Raji (cell line): ENCODE measurements around the gene FAM3B.

Experiments used
- POLR2A ChIP-seq: IDR thresholded peaks from 2 replicates; pipeline ENCODE4 v1.6.1; 2011; ENCODE audit warnings: low read depth, low read length, control low read depth; ENCODE audit not compliant: insufficient read depth

Gene FAM3B

GRCh38 chr21:41338455-41338854 lies 21.9 kb downstream of the FAM3B start:
- TF ChIP-seq POLR2A: no peak

- TF ChIP-seq POLR2A: no peak
Observed at GRCh38 chr21:41342035-41342434, 25.4 kb downstream of the FAM3B start.

- TF ChIP-seq POLR2A: no peak
Observed at GRCh38 chr21:41344146-41344545, 27.5 kb downstream of the FAM3B start.

GRCh38 chr21:41345356-41345755 lies 28.8 kb downstream of the FAM3B start:
- no peak for TF ChIP-seq POLR2A

GRCh38 chr21:41345934-41346685 lies 29.5 kb downstream of the FAM3B start:
- TF ChIP-seq POLR2A: no peak

- TF ChIP-seq POLR2A: no peak
Observed at GRCh38 chr21:41346758-41347157, 30.2 kb downstream of the FAM3B start.

- no peak for TF ChIP-seq POLR2A
Observed at GRCh38 chr21:41348434-41348833, 31.8 kb downstream of the FAM3B start.

- no peak for TF ChIP-seq POLR2A
Observed at GRCh38 chr21:41349126-41349525, 32.5 kb downstream of the FAM3B start.

- no peak for TF ChIP-seq POLR2A
Observed at GRCh38 chr21:41349619-41350390, 33.2 kb downstream of the FAM3B start.

GRCh38 chr21:41350436-41351155 lies 34.0 kb downstream of the FAM3B start:
- TF ChIP-seq POLR2A: no peak

GRCh38 chr21:41357546-41357945 lies 40.9 kb downstream of the FAM3B start:
- TF ChIP-seq POLR2A: no peak

GRCh38 chr21:41358193-41359166 lies 41.9 kb downstream of the FAM3B start:
- TF ChIP-seq POLR2A: no peak

- TF ChIP-seq POLR2A: no peak
Observed at GRCh38 chr21:41359286-41359685, 42.7 kb downstream of the FAM3B start.

GRCh38 chr21:41360072-41360821 lies 43.6 kb downstream of the FAM3B start:
- no peak for TF ChIP-seq POLR2A

- TF ChIP-seq POLR2A: no peak
Observed at GRCh38 chr21:41361053-41361785, 44.6 kb downstream of the FAM3B start.
